K562 (cell line): ENCODE measurements around the gene HOXA11. TPM values are rescaled to one million over a fixed set of nuclear protein-coding genes. Genes with fewer than 3 reads are reported as not detected.

Source experiments
- ATAC-seq: fragments of 200-7000 bp; cut with Tn5 transposase; 3 replicates; pipeline ENCODE4 v1.9.1; 2020; ENCODE audit warnings: moderate library complexity
- BruUV-seq: library from RNA; stranded (reverse); fragments of 400-500 nt; replicated peaks from 2 replicates; lab custom pipeline; 2021; lab: Mats Ljungman, UMichigan
- CTCF ChIA-PET: fragments of 300-600 bp; formaldehyde crosslinking; extraction: SDS; loops from one replicate; lab custom pipeline; 2021; ENCODE audit warnings: low intra/inter-chr PET ratio; lab: Yijun Ruan, JAX
- POLR2A ChIA-PET: fragments of 300-600, 350-650 bp; sonication (Branson Sonifier 250); formaldehyde crosslinking; extraction: SDS; loops from one replicate; lab custom pipeline; 2021; ENCODE audit warnings: antibody characterized with exemption, inconsistent platforms; lab: Yijun Ruan, JAX
- DNase-seq, 4 experiments: peaks; one replicate each; pipeline versions ENCODE4 v3.0.0 to v3.0.0-alpha.2; 2011 to 2018; ENCODE audit warnings: low spot score in 3 of 4, mixed read lengths in 3 of 4; ENCODE audit errors: extremely low read depth in 1 of 4
- FAIRE-seq: peaks from 2 replicates; lab custom pipeline; 2011; peaks lifted over from hg19 to GRCh38; lab: Jason Lieb, UNC
- H2AFZ ChIP-seq: 2 replicates; pipeline ENCODE4 v1.6.0; 2011; ENCODE audit warnings: low read depth, low read length, control low read depth, inconsistent platforms
- H3K27ac ChIP-seq: fragments of 200-600 bp; 3 replicates; pipeline ENCODE4 v1.8.0; 2011; ENCODE audit warnings: low read depth, mild to moderate bottlenecking, control low read depth, inconsistent platforms, low read length, moderate library complexity, mixed read lengths; ENCODE audit errors: extremely low read depth
- H3K27me3 ChIP-seq, 2 experiments: fragments of 300-600 bp in 1 of 2; 2 replicates in 1 of 2; 3 replicates in 1 of 2; pipeline versions ENCODE4 v1.6.0 to v1.8.0; 2011; ENCODE audit warnings: inconsistent platforms in 2 of 2, low read length in 2 of 2, mild to moderate bottlenecking in 1 of 2, mixed read lengths in 1 of 2, moderate library complexity in 1 of 2; ENCODE audit not compliant: control insufficient read depth in 2 of 2, insufficient read depth in 2 of 2
- H3K36me3 ChIP-seq: fragments of 300-600 bp; 3 replicates; pipeline ENCODE4 v1.8.0; 2011; ENCODE audit warnings: mild to moderate bottlenecking, low read length, inconsistent platforms; ENCODE audit not compliant: control insufficient read depth, insufficient read depth
- H3K4me1 ChIP-seq, 2 experiments: fragments of 200-600 bp in 1 of 2; replicated peaks in 1 of 2; 2 replicates in 1 of 2; 3 replicates in 1 of 2; pipeline versions ENCODE4 v1.5.1 to v1.8.0; 2011; ENCODE audit warnings: inconsistent platforms in 2 of 2, low read length in 2 of 2, mild to moderate bottlenecking in 1 of 2, mixed read lengths in 1 of 2, moderate library complexity in 1 of 2; ENCODE audit not compliant: control insufficient read depth in 2 of 2, insufficient read depth in 2 of 2
- H3K4me2 ChIP-seq: 2 replicates; pipeline ENCODE4 v1.6.1; 2011; ENCODE audit warnings: low read length, control low read depth, inconsistent platforms, mixed read lengths; ENCODE audit not compliant: insufficient read depth
- H3K4me3 ChIP-seq: fragments of 200-600 bp; sonication (generic), shearing (Covaris generic); 2 replicates; pipeline ENCODE4 v1.5.1; 2016; ENCODE audit warnings: control low read depth, inconsistent platforms
- H3K79me2 ChIP-seq: fragments of 200-600 bp; 3 replicates; pipeline ENCODE4 v1.8.0; 2011; ENCODE audit warnings: low read length, inconsistent platforms; ENCODE audit not compliant: control insufficient read depth, insufficient read depth
- H3K9ac ChIP-seq, 2 experiments: 2 replicates each; pipeline versions ENCODE4 v1.6.0 to v1.6.1; 2011; ENCODE audit warnings: low read depth in 2 of 2, low read length in 2 of 2, control low read depth in 1 of 2, inconsistent platforms in 1 of 2, mild to moderate bottlenecking in 1 of 2, mixed read lengths in 1 of 2; ENCODE audit not compliant: insufficient read depth in 1 of 2
- H3K9me1 ChIP-seq: one replicate; pipeline ENCODE4 v1.6.0; 2011; ENCODE audit warnings: inconsistent platforms, mild to moderate bottlenecking, low read length, moderate library complexity; ENCODE audit not compliant: control insufficient read depth, insufficient read depth
- H3K9me3 ChIP-seq: replicated peaks from 2 replicates; pipeline ENCODE4 v1.5.1; 2011; ENCODE audit warnings: low read depth, low read length, inconsistent platforms; ENCODE audit not compliant: control insufficient read depth, insufficient read depth
- H4K20me1 ChIP-seq: replicated peaks from 2 replicates; pipeline ENCODE4 v1.6.1; 2011; ENCODE audit warnings: low read length, inconsistent platforms, mixed read lengths; ENCODE audit not compliant: control insufficient read depth, insufficient read depth
- CBX1 ChIP-seq: sonication (generic); IDR thresholded peaks from 2 replicates; pipeline ENCODE4 v1.6.1; 2016; ENCODE audit warnings: antibody characterized with exemption, low read depth, mild to moderate bottlenecking
- FOS ChIP-seq: IDR thresholded peaks from 3 replicates; pipeline ENCODE4 v1.6.1; 2011; ENCODE audit not compliant: insufficient read length; ENCODE audit errors: extremely low read depth
- LCOR ChIP-seq: sonication (generic); formaldehyde crosslinking; IDR thresholded peaks from 2 replicates; pipeline ENCODE4 v1.8.0; 2022; ENCODE audit warnings: mild to moderate bottlenecking, missing genetic modification reagents
- MEF2D ChIP-seq: conservative IDR thresholded peaks from 2 replicates; pipeline ENCODE4 v1.6.1; 2016; ENCODE audit warnings: low read depth, missing genetic modification characterization, missing compliant biosample characterization
- NELFE ChIP-seq: IDR thresholded peaks from 2 replicates; pipeline ENCODE4 v1.6.1; 2011; ENCODE audit warnings: mild to moderate bottlenecking; ENCODE audit not compliant: insufficient read depth, insufficient read length
- POLR2G ChIP-seq: fragments of 200-400 bp; formaldehyde crosslinking; IDR thresholded peaks from 2 replicates; pipeline ENCODE4 v1.6.1; 2017; ENCODE audit warnings: low read depth, mild to moderate bottlenecking, antibody characterized with exemption, low read length, moderate library complexity
- RAD21 ChIP-seq, 2 experiments: fragments of 250-450 bp in 1 of 2; fragments of 450-650 bp in 1 of 2; sonication (Bioruptor Pico) in 1 of 2; formaldehyde crosslinking in 1 of 2; IDR thresholded peaks in 1 of 2; conservative IDR thresholded peaks in 1 of 2; 2 replicates each; pipeline versions ENCODE4 v1.4.0 to v1.8.0; 2020 to 2022; ENCODE audit warnings: mild to moderate bottlenecking in 2 of 2, moderate library complexity in 1 of 2
- RBM25 ChIP-seq: fragments of 200-400 bp; formaldehyde crosslinking; IDR thresholded peaks from 2 replicates; pipeline ENCODE4 v1.6.1; 2018; ENCODE audit warnings: low read length, low read depth, moderate library complexity; ENCODE audit not compliant: severe bottlenecking
- SNAPC5 ChIP-seq: fragments of 250-450 bp; sonication (Bioruptor Pico); IDR thresholded peaks from 2 replicates; pipeline ENCODE4 v1.8.0; 2021; ENCODE audit warnings: moderate library complexity, mild to moderate bottlenecking, inconsistent platforms
- TAL1 ChIP-seq: fragments of 450-650 bp; IDR thresholded peaks from 2 replicates; pipeline ENCODE4 v1.6.1; 2016; ENCODE audit warnings: mild to moderate bottlenecking
- ZBTB1 ChIP-seq: sonication (generic); formaldehyde crosslinking; IDR thresholded peaks from 2 replicates; pipeline ENCODE4 v1.8.1; 2023; ENCODE audit warnings: missing genetic modification reagents, low read depth, mild to moderate bottlenecking, borderline replicate concordance
- ZNF212 ChIP-seq: fragments of 450-650 bp; formaldehyde crosslinking; IDR thresholded peaks from 2 replicates; pipeline ENCODE4 v1.4.0; 2020; ENCODE audit warnings: mild to moderate bottlenecking
- ZNF77 ChIP-seq: fragments of 250-450 bp; sonication (Bioruptor Pico); IDR thresholded peaks from 2 replicates; pipeline ENCODE4 v1.5.0; 2020
- WGBS: fragments of 100-300 bp; shearing (Covaris generic); methylation state at CpG from one replicate; pipeline ENCODE4 v1.1.6; 2016; ENCODE audit warnings: low coverage, mixed read lengths; ENCODE audit not compliant: insufficient coverage; ENCODE audit errors: missing lambda C conversion rate; 5-methylcytosine and 5-hydroxymethylcytosine counted together
- in situ Hi-C: fragments of 300-500 bp; cut with MboI; formaldehyde crosslinking; loops from 4 replicates; pipeline ENCODE4 v1.15.0; 2018; ENCODE audit warnings: inconsistent platforms, mixed read lengths
- intact Hi-C: fragments of 100-400 bp; cut with micrococcal nuclease; formaldehyde crosslinking; loops from 2 replicates; pipeline ENCODE4 v1.14.2; 2022
- polyA plus RNA-seq, 8 experiments: library from polyadenylated mRNA; depleted of rRNA in 4 of 8; stranded (reverse) in 5 of 8; unstranded in 3 of 8; fragments of >200 nt; fragmentation: Nextera tagmentation in 2 of 8; fragmentation: Illumina TruSeq in 1 of 8; extraction: Ambion mirVana in 2 of 8; extraction: Trizol in 1 of 8; gene quantifications; 2 replicates each; pipeline versions ENCODE4 v1.2.1 to v1.2.3, GENCODE V29; 2011 to 2014; ENCODE audit warnings: inconsistent platforms in 1 of 8, missing spikeins in 1 of 8
- total RNA-seq, 7 experiments: library from RNA; depleted of rRNA in 6 of 7; stranded (reverse); fragments of >200 nt in 6 of 7; fragmentation: Illumina TruSeq in 2 of 7; extraction: Trizol in 2 of 7; gene quantifications; 2 replicates each; pipeline versions ENCODE4 v1.2.1 to v1.2.3, GENCODE V29; 2011 to 2021; ENCODE audit warnings: low replicate concordance in 1 of 7

Gene HOXA11
- total and polyA plus RNA-seq, 9 of the 15 experiments (the other 6 are each of a cell fraction or from before 2014, with no cell fraction given) = not detected

- in situ Hi-C loops (loop anchor here (10.0 kb wide), 2 partner anchors 366 to 566 kb away; no protein-coding TSS in a partner anchor), intact Hi-C loops (no loop called here)
- FAIRE-seq (no peak), DNase-seq (no peak), ATAC-seq (no peak)
- peaks cover 49 to 71% of the 10 kb centered on the region in 2 experiments for H3K27me3 ChIP-seq
- BruUV-seq = no TSS peak
- no peak overlapping the region for H3K4me3 ChIP-seq
- POLR2A ChIA-PET = no interaction called here
- no peak for TF ChIP-seq ZNF212 (CRISPR knock-in tag)
- no peak for TF ChIP-seq SNAPC5 (CRISPR knock-in tag)
- TF ChIP-seq TAL1 = no peak
- TF ChIP-seq FOS = no peak
- TF ChIP-seq POLR2G = no peak
- no peak for TF ChIP-seq LCOR
- TF ChIP-seq ZBTB1 (CRISPR knock-in tag) = no peak
- TF ChIP-seq RBM25 = no peak
- TF ChIP-seq RAD21 (CRISPR knock-in tag; conservative IDR thresholded peaks at IDR 0.05 in 1 of 2, IDR thresholded peaks at IDR 0.05 in 1 of 2) = no peak
- TF ChIP-seq ZNF77 (CRISPR knock-in tag) = no peak
- no peak for TF ChIP-seq NELFE
- no peak for TF ChIP-seq MEF2D (tag)
- no peak for TF ChIP-seq CBX1
- no peak overlapping the region for H2AFZ ChIP-seq
- no peak overlapping the region for H3K9ac ChIP-seq
- H3K27ac ChIP-seq = no peak overlapping the region
- H3K9me1 ChIP-seq = no peaks in the 10 kb centered on the region
- 3% methylated on average over 4 of the region's 4 CpGs for WGBS
- no peak overlapping the region for H3K4me2 ChIP-seq
- peaks cover 0 to 20% of the 10 kb centered on the region in 2 experiments; a peak in 2 of 5 replicates for H3K4me1 ChIP-seq
- H3K9me3 ChIP-seq = no peaks in the 10 kb centered on the region
- H4K20me1 ChIP-seq = peaks cover 9% of the 10 kb centered on the region; the same call in 1 of the 2 replicates
- no peaks in the 10 kb centered on the region for H3K36me3 ChIP-seq
- H3K79me2 ChIP-seq = no peaks in the 10 kb centered on the region
- CTCF ChIA-PET = no interaction called here
These were observed 24.0 kb upstream of the HOXA11 start for GRCh38 chr7:27208998-27209397.
